OCI-LY7 (cell line): ENCODE data around the gene VSIG2.

Experiments
- CTCF ChIP-seq: fragments of 200-600 bp; sonication (generic); conservative IDR thresholded peaks from 2 replicates; pipeline ENCODE4 v1.5.1; 2014; ENCODE audit warnings: mild to moderate bottlenecking, antibody characterized with exemption, low read length, moderate library complexity, mixed read lengths
- EZH2phosphoT487 ChIP-seq: fragments of 200-600 bp; sonication (generic); IDR thresholded peaks from 2 replicates; pipeline ENCODE4 v1.6.1; 2018; ENCODE audit warnings: low read depth, borderline replicate concordance, mild to moderate bottlenecking, mixed run types, antibody characterized with exemption, low read length, moderate library complexity, mixed read lengths

GRCh38 chr11:124768914-124769313 lies 16.9 kb upstream of the VSIG2 start:
- no peak for TF ChIP-seq CTCF
- no peak for TF ChIP-seq EZH2phosphoT487
